Mesenchymal stem cell (in vitro differentiated cells and primary cell): ENCODE results near the gene FIG4.

Experiments used
- DNase-seq: peaks from one replicate; pipeline ENCODE4 v3.0.0-alpha.2; 2013
- H2AFZ ChIP-seq: one replicate; pipeline ENCODE4 v1.6.1; 2013; ENCODE audit warnings: low read depth, mild to moderate bottlenecking, control low read depth, inconsistent platforms, low read length, moderate library complexity
- H2AK5ac ChIP-seq: 2 replicates; pipeline ENCODE4 v1.6.1; 2013; ENCODE audit warnings: low read length, moderate library complexity, mild to moderate bottlenecking, inconsistent platforms; ENCODE audit not compliant: severe bottlenecking
- H2BK120ac ChIP-seq: one replicate; pipeline ENCODE4 v1.6.1; 2013; ENCODE audit warnings: low read depth, mild to moderate bottlenecking, inconsistent platforms, low read length, moderate library complexity
- H2BK12ac ChIP-seq, 2 experiments: one replicate each; pipeline ENCODE4 v1.6.1; 2013; ENCODE audit warnings: inconsistent platforms in 2 of 2, low read length in 2 of 2, mild to moderate bottlenecking in 2 of 2, moderate library complexity in 2 of 2, control low read depth in 1 of 2
- H2BK15ac ChIP-seq: one replicate; pipeline ENCODE4 v1.6.1; 2013; ENCODE audit warnings: mild to moderate bottlenecking, low read depth, inconsistent platforms; ENCODE audit not compliant: poor library complexity, severe bottlenecking
- H2BK5ac ChIP-seq: 2 replicates; pipeline ENCODE4 v1.6.1; 2013; ENCODE audit warnings: low read depth, mild to moderate bottlenecking, low read length, control low read depth, inconsistent platforms; ENCODE audit not compliant: poor library complexity, severe bottlenecking
- H3K14ac ChIP-seq, 2 experiments: one replicate each; pipeline ENCODE4 v1.6.1; 2013; ENCODE audit warnings: inconsistent platforms in 2 of 2, low read length in 2 of 2, control low read depth in 1 of 2, mild to moderate bottlenecking in 1 of 2, moderate library complexity in 1 of 2
- H3K18ac ChIP-seq, 2 experiments: one replicate each; pipeline ENCODE4 v1.6.1; 2013; ENCODE audit warnings: inconsistent platforms in 2 of 2, low read length in 2 of 2, control low read depth in 1 of 2, low read depth in 1 of 2, mild to moderate bottlenecking in 1 of 2
- H3K23ac ChIP-seq, 2 experiments: one replicate each; pipeline ENCODE4 v1.6.1; 2013; ENCODE audit warnings: inconsistent platforms in 2 of 2, low read length in 2 of 2, mild to moderate bottlenecking in 2 of 2, moderate library complexity in 2 of 2, control low read depth in 1 of 2
- H3K27ac ChIP-seq: 2 replicates; pipeline ENCODE4 v1.5.1; 2013; ENCODE audit warnings: mild to moderate bottlenecking, moderate library complexity, low read length, control low read depth, inconsistent platforms; ENCODE audit not compliant: poor library complexity, severe bottlenecking
- H3K27me3 ChIP-seq, 2 experiments: 2 replicates each; pipeline versions ENCODE4 v1.6.1 to v1.7.0; 2013; ENCODE audit warnings: low read length in 2 of 2, mild to moderate bottlenecking in 2 of 2, moderate library complexity in 2 of 2, control low read depth in 1 of 2, inconsistent platforms in 1 of 2; ENCODE audit not compliant: control insufficient read depth in 1 of 2, insufficient read depth in 1 of 2
- H3K36me3 ChIP-seq, 2 experiments: 2 replicates each; pipeline versions ENCODE4 v1.6.1 to v1.7.0; 2013; ENCODE audit warnings: low read length in 2 of 2, control low read depth in 1 of 2, inconsistent platforms in 1 of 2, low read depth in 1 of 2, mild to moderate bottlenecking in 1 of 2; ENCODE audit not compliant: insufficient read depth in 2 of 2, control insufficient read depth in 1 of 2
- H3K4ac ChIP-seq, 2 experiments: one replicate each; pipeline ENCODE4 v1.6.1; 2013; ENCODE audit warnings: inconsistent platforms in 2 of 2, low read length in 2 of 2, mild to moderate bottlenecking in 2 of 2, moderate library complexity in 2 of 2, control low read depth in 1 of 2, low read depth in 1 of 2
- H3K4me1 ChIP-seq: 2 replicates; pipeline ENCODE4 v1.6.1; 2013; ENCODE audit warnings: low read depth, low read length, control low read depth; ENCODE audit not compliant: control insufficient read depth, insufficient read depth
- H3K4me2 ChIP-seq: 2 replicates; pipeline ENCODE4 v1.6.1; 2013; ENCODE audit warnings: low read length, mild to moderate bottlenecking, inconsistent platforms; ENCODE audit not compliant: poor library complexity, severe bottlenecking
- H3K4me3 ChIP-seq, 2 experiments: 2 replicates each; pipeline versions ENCODE4 v1.5.1 to v1.7.0; 2013; ENCODE audit warnings: low read length in 2 of 2, mild to moderate bottlenecking in 2 of 2, control low read depth in 1 of 2, low read depth in 1 of 2; ENCODE audit not compliant: insufficient read depth in 1 of 2
- H3K79me1 ChIP-seq: replicated peaks from 2 replicates; pipeline ENCODE4 v1.6.1; 2013; ENCODE audit warnings: mild to moderate bottlenecking, control low read depth, low read length, inconsistent platforms; ENCODE audit not compliant: poor library complexity, severe bottlenecking
- H3K9ac ChIP-seq: 2 replicates; pipeline ENCODE4 v1.7.0; 2013; ENCODE audit warnings: mild to moderate bottlenecking, low read length, moderate library complexity
- H3K9me3 ChIP-seq: 2 replicates; pipeline ENCODE4 v1.7.0; 2013; ENCODE audit warnings: mild to moderate bottlenecking, low read length; ENCODE audit not compliant: control insufficient read depth
- H4K8ac ChIP-seq: one replicate; pipeline ENCODE4 v1.6.1; 2013; ENCODE audit warnings: inconsistent platforms, mild to moderate bottlenecking, low read length, moderate library complexity
- H4K91ac ChIP-seq: one replicate; pipeline ENCODE4 v1.6.1; 2013; ENCODE audit warnings: mild to moderate bottlenecking, low read length, inconsistent platforms
- WGBS: methylation state at CpG from one replicate; pipeline ENCODE4 v1.1.7; 2013; ENCODE audit warnings: mixed read lengths; 5-methylcytosine and 5-hydroxymethylcytosine counted together

FIG4 gene

DNA sequence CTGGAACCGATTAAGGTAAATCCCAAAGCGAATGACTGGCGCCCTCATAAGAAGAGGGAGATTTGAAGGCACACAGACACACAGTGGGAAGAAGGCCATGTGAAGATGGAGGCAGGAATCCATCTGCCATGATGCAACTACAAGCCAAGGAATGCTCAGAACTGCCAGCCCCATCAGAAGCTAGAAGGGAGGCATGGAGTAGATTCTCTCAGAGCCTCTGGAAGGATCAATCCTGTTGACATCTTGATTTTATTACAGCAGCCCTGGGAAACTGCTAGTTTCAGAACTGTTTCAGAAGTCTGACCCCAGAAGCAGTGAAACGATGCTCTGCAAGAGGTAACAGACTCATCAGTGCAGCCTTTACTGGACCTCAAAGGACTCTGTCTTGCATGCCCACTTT lies 183.5 kb downstream of the FIG4 start:
- WGBS, result 94% methylated on average over 4 of the region's 4 CpGs
- Histone ChIP-seq H3K14ac (no peak overlapping the region), H3K4me1 (peaks cover 10% of the 10 kb centered on the region), H3K4ac (no peak overlapping the region), H3K9me3 (no peaks in the 10 kb centered on the region), H2BK15ac (no peak overlapping the region), H2AFZ (no peak overlapping the region), H2BK5ac (no peak overlapping the region), H3K79me1 (no peaks in the 10 kb centered on the region), H3K4me3 (no peak overlapping the region), H3K27ac (no peak overlapping the region), H2AK5ac (no peak overlapping the region), H3K23ac (no peak overlapping the region), H3K18ac (no peak overlapping the region), H2BK120ac (no peak overlapping the region), H2BK12ac (no peak overlapping the region), H4K8ac (no peak overlapping the region), H3K4me2 (no peak overlapping the region), H3K27me3 (no peaks in the 10 kb centered on the region), H4K91ac (no peak overlapping the region), H3K36me3 (no peaks in the 10 kb centered on the region), H3K9ac (no peak overlapping the region)
- DNase-seq, result no peak
